ENCODE measurements around the gene STMN3.
A peak's percentile ranks its signal among the peaks of the same experiment; 100 is the strongest.

Gene STMN3

DNA sequence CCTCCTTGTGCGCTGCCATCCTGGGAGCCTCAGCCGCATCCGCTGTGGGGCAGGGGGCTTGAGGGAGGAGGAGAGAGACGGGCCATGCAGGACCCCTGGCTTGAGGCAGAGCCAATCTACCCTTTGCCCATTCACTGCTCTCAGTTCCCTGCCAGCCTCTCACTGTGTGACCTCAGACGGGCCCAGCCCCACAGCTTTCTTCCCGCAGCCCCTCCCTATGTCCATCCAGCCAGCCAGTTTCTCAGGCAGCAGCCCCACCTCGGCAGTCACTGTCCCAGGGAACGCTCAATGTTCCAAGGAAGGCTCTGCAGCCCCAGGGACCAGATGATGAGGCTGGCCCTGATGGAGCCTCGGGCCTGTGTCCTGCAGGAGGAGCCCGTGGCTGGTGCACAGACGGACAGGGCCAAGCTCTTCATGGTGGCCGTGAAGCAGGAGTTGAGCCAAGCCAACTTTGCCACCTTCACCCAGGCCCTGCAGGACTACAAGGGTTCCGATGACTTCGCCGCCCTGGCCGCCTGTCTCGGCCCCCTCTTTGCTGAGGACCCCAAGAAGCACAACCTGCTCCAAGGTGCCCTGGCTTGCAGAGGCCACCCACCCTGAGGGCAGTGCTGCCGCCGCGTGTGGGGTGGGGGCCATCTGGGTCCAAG, 39.3 kb upstream of the STMN3 start:
- peak overlapping the region; percentile 89 for H3K27ac ChIP-seq
- TF ChIP-seq, protein P1, sequence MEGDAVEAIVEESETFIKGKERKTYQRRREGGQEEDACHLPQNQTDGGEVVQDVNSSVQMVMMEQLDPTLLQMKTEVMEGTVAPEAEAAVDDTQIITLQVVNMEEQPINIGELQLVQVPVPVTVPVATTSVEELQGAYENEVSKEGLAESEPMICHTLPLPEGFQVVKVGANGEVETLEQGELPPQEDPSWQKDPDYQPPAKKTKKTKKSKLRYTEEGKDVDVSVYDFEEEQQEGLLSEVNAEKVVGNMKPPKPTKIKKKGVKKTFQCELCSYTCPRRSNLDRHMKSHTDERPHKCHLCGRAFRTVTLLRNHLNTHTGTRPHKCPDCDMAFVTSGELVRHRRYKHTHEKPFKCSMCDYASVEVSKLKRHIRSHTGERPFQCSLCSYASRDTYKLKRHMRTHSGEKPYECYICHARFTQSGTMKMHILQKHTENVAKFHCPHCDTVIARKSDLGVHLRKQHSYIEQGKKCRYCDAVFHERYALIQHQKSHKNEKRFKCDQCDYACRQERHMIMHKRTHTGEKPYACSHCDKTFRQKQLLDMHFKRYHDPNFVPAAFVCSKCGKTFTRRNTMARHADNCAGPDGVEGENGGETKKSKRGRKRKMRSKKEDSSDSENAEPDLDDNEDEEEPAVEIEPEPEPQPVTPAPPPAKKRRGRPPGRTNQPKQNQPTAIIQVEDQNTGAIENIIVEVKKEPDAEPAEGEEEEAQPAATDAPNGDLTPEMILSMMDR (conservative IDR thresholded peaks at IDR 0.05; ENCODE audit: low read depth): no peak
- DNase-seq (ENCODE audit: low spot score): no peak
- ChIA-PET POLR2A (ENCODE audit: low non-redundant PET) (interaction anchor here (1.3 to 1.4 kb wide), 2 partner anchors 10 to 14 kb away, joined by 5 to 7 read pairs; no protein-coding TSS in a partner anchor), CTCF (no interaction called here)

DNA sequence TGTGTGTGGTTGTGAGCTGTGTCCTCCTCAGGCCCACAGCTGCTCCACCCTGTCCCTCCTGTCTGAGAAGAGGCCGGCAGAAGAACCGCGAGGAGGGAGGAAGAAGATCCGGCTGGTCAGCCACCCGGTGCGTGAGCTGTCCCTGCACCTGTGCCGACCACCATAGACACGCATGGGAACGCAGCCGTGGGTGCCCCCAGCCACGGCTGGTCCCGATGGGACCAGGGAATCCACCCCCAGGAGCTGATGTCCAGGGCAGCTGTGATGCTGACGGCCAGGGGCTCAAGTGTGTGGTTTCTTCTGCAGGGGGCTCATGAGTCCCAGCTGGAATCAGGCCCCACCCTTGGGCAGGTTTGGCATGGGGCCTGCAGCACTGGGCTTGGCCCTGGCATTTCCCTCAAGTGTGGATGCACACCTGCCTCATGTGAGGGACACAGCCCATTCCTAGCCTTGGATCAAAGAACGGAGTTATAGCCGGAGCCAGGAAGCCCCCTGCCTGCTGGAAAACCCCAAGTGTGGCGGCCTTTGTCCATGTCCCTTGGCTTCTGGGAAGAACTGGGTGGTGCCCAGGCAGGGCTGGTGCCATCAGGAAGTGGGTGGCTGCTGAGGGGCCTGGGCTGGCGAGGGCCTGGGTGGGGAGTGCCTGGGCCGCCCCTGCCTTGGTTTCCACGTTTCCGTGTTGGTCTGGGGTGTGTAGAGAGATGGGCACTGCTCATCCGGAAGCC, 38.6 kb upstream of the STMN3 start:
- TF ChIP-seq, protein P1 (conservative IDR thresholded peaks at IDR 0.05; ENCODE audit: low read depth): no peak
- POLR2A ChIA-PET (ENCODE audit: low non-redundant PET): interaction anchor here (1.3 to 1.4 kb wide), 2 partner anchors 9 to 14 kb away, joined by 5 to 7 read pairs; no protein-coding TSS in a partner anchor
- DNase-seq (ENCODE audit: low spot score): no peak
- CTCF ChIA-PET: no interaction called here
- H3K27ac ChIP-seq: peak overlapping the region; percentile 89

GRCh38 chr20:63690898-63691710, 37.9 kb upstream of the STMN3 start:
- peak overlapping the region; percentile 89 for H3K27ac ChIP-seq
- DNase-seq (ENCODE audit: low spot score): no peak
- POLR2A ChIA-PET (ENCODE audit: low non-redundant PET): interaction anchor here (1.3 kb wide), 1 partner anchor 15 kb away, joined by 7 read pairs; no protein-coding TSS in a partner anchor
- TF ChIP-seq, protein P1 (conservative IDR thresholded peaks at IDR 0.05; ENCODE audit: low read depth): no peak
- CTCF ChIA-PET: no interaction called here

DNA sequence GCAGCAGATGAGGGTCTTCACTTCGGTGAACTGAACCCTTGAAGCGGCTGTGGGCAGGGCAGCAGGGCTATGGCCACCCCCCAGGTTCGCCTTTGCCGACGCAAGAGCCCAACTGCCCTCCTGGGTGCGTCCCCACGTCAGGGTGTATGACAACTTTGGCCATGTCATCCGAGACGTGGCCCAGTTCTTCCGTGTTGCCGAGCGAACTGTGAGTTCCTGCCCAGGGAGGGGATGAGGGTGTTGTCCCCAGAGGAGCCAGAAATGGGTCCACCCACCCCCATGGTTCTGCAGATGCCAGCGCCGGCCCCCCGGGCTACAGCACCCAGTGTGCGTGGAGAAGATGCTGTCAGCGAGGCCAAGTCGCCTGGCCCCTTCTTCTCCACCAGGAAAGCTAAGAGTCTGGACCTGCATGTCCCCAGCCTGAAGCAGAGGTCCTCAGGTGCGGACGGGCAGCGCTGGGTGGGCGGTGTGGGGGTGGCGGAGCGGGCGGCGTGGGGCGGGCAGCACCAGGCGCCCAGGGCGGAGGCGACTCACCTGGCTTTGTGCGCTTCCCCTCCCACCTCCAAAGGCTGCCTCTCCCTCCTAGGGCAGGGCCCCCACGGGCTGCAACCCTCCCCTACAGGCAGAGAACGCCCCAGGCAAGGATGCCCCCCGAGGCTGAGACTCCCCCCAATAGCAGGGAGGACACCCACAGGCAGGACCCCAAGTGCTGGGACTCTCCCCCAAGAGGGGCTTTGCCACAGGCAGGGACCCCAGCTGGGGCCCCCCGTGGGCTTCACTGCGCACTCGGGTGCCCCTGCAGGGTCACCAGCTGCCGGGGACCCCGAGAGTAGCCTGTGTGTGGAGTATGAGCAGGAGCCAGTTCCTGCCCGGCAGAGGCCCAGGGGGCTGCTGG, 37.0 kb upstream of the STMN3 start:
- H3K27ac ChIP-seq: peak overlapping the region; percentile 89
- TF ChIP-seq, protein P1 (conservative IDR thresholded peaks at IDR 0.05; ENCODE audit: low read depth): no peak
- ChIA-PET POLR2A (ENCODE audit: low non-redundant PET) (no interaction called here), CTCF (no interaction called here)
- DNase-seq (ENCODE audit: low spot score): no peak

DNA sequence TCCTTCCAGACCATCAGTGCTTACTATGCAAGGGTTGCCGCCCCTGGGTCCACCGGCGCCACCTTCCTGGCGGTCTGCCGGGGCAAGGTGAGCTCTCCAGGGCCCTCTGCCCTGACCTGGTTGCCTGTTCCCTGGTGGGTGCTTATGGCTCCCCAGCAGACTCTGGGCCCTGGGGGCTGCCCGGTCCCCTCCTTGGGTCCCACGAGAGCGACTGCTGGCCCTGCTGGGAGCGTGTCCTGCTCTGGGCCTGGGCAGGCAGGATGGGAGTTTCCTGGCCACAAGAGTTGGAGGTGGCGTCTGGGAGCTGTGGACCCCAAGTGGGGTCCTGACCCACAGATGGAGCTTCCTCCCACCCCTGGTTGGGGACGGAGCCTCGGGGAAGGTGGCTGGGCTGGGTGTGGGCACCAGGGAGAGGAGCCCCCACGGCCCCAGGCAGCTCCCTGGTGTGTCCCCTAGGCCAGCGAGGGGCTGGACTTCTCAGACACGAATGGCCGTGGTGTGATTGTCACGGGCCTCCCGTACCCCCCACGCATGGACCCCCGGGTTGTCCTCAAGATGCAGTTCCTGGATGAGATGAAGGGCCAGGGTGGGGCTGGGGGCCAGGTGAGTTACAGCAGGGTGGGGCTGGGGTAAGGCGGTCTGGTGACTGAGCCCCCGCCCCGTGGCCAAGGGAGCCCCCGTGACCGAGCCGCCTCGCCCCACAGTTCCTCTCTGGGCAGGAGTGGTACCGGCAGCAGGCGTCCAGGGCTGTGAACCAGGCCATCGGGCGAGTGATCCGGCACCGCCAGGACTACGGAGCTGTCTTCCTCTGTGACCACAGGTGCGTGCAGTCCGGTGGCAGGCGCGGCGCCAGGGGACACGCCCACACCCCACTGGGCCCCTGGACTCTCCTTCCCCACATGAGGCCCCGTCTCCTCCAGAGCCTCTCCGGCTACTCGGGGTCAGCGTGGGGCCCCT, 36.1 kb upstream of the STMN3 start:
- no peak for DNase-seq (ENCODE audit: low spot score)
- H3K27ac ChIP-seq: peak overlapping the region; percentile 89
- POLR2A ChIA-PET (ENCODE audit: low non-redundant PET): no interaction called here
- CTCF ChIA-PET: interaction anchor here (0.5 to 0.6 kb wide), 2 partner anchors 267 to 312 kb away, joined by 3 to 4 read pairs; partner anchors contain the start of gene UCKL1
- TF ChIP-seq, protein P1 (conservative IDR thresholded peaks at IDR 0.05; ENCODE audit: low read depth): no peak
